Fibroblast of skin of right quadriceps (primary cell): ENCODE data around the gene ZCCHC7.
"Not testable (repeated sequence)": the region's sequence is repeated elsewhere in the genome, so short reads cannot be mapped to it uniquely, and the experiment has no call there.

Experiments used
- DNase-seq: peaks from one replicate; pipeline ENCODE4 v3.0.0-alpha.2; 2013

The ZCCHC7 gene

GRCh38 chr9:37300620-37301019 lies 180.2 kb downstream of the ZCCHC7 start:
- peak; percentile 16 for DNase-seq

GRCh38 chr9:37301042-37301853 lies 180.9 kb downstream of the ZCCHC7 start:
- no peak for DNase-seq

- no peak for DNase-seq
These were observed 181.4 kb downstream of the ZCCHC7 start for GRCh38 chr9:37301854-37302172.

GRCh38 chr9:37302277-37302676 lies 181.9 kb downstream of the ZCCHC7 start:
- DNase-seq: peak; percentile 10

GRCh38 chr9:37303272-37303671 lies 182.9 kb downstream of the ZCCHC7 start:
- not testable (repeated sequence) for DNase-seq

GRCh38 chr9:37309136-37309535 lies 188.8 kb downstream of the ZCCHC7 start:
- no peak for DNase-seq

GRCh38 chr9:37311938-37312708 lies 191.7 kb downstream of the ZCCHC7 start:
- peak; percentile 55 for DNase-seq

- peak; percentile 18 for DNase-seq
These were observed 203.9 kb downstream of the ZCCHC7 start for GRCh38 chr9:37324261-37324683.

- no peak for DNase-seq
These were observed 204.5 kb downstream of the ZCCHC7 start for GRCh38 chr9:37324691-37325490.

GRCh38 chr9:37325778-37326177 lies 205.4 kb downstream of the ZCCHC7 start:
- no peak for DNase-seq

GRCh38 chr9:37327553-37327952 lies 207.2 kb downstream of the ZCCHC7 start:
- DNase-seq: no peak

GRCh38 chr9:37328556-37329227 lies 208.3 kb downstream of the ZCCHC7 start:
- DNase-seq: no peak

- DNase-seq: peak; percentile 33
These were observed 209.2 kb downstream of the ZCCHC7 start for GRCh38 chr9:37329576-37329975.

- DNase-seq: no peak
These were observed 211.5 kb downstream of the ZCCHC7 start for GRCh38 chr9:37331871-37332270.

GRCh38 chr9:37332578-37332977 lies 212.2 kb downstream of the ZCCHC7 start:
- DNase-seq: no peak

- no peak for DNase-seq
These were observed 212.9 kb downstream of the ZCCHC7 start for GRCh38 chr9:37333288-37333687.

- DNase-seq: no peak
These were observed 214.9 kb downstream of the ZCCHC7 start for GRCh38 chr9:37335238-37335637.

GRCh38 chr9:37336150-37336549 lies 215.8 kb downstream of the ZCCHC7 start:
- no peak for DNase-seq

- DNase-seq: no peak
These were observed 217.0 kb downstream of the ZCCHC7 start for GRCh38 chr9:37337301-37337890.

GRCh38 chr9:37338218-37338617 lies 217.8 kb downstream of the ZCCHC7 start:
- DNase-seq: no peak

- DNase-seq: no peak
These were observed 219.5 kb downstream of the ZCCHC7 start for GRCh38 chr9:37339923-37340322.

- no peak for DNase-seq
These were observed 220.6 kb downstream of the ZCCHC7 start for GRCh38 chr9:37340961-37341360.
